ENCODE data around the gene NFAT5.

- TF ChIP-seq POLR2A (IDR thresholded peaks at IDR 0.05), result no peak
- no peak for TF ChIP-seq CTCF (IDR thresholded peaks at IDR 0.05)
Measured at GRCh38 chr16:69535123-69536050, 30.4 kb upstream of the NFAT5 start.
